Hematopoietic multipotent progenitor cell treated with erythropoietin and hydrocortisone succinate and interleukin-3 and kit ligand, for 15 days (in vitro differentiated cells): ENCODE data around the gene CSNK1A1L.
"Not testable (repeated sequence)": the region's sequence is repeated elsewhere in the genome, so short reads cannot be mapped to it uniquely, and the experiment has no call there.

Experiments
- DNase-seq: peaks from one replicate; pipeline ENCODE4 v3.0.0-alpha.2; 2015; ENCODE audit warnings: low spot score

CSNK1A1L gene

DNA sequence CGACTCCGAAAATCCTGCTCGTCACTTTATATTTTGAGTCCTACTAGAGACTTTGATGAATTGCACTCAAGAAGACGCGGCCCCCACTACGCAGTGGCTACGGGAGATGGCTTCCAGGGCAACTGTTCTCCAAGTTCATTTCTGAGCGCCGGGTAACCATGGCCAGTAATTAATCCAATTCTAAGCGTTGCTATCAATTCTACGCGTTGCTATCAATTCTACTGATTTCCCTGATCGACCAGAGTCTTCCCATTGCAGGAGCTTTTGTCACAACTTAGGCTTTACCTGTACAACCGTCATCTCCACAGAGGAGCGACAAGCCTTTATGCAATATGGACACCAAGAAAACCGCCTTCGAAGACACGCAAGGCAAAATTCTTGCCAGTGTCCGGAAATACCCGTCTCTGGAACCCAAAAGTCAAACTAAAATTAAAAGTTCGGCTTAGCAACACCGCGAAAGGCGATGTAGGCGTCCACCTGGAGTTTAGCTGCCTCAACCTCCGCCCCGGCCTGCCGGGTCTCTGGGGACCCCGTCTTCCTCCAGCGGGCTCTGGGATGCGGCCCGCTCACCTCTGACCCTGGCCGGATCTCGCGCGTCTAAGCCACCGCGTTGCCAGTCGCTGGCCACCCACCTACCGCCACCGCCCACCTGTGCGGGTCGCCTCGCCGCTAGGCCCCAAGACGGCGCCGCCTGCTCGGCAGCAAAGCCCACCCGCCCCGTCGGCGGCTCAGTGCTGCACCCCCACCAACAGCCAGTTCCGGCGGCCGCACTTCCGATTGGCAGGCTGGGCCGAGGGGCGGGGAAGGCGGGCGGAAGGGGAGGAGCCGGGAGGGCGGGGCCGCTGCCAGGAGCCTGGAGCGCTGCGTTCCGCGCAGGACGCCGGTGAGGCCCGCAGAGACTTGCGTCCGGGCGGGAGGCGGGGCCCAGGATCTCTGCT lies 46.3 kb downstream of the CSNK1A1L start, which contains the start of gene SUPT20H:
Gene SUPT20H, minus strand, starts transcription at position 779 of the 938 bp plus-strand sequence. CDS start 8,198 bp downstream, outside the sequence.
- DNase-seq: peak; percentile 87

GRCh38 chr13:37056228-37056627 lies 49.2 kb downstream of the CSNK1A1L start:
- DNase-seq: not testable (repeated sequence)
